Measurements from ENCODE around the gene CYFIP2. TPM values are rescaled to one million over a fixed set of nuclear protein-coding genes. Genes with fewer than 3 reads are reported as not detected.

Gene CYFIP2
- total and polyA plus RNA-seq, 2 of the 13 experiments (the other 11 are each of a cell fraction or from before 2014, with no cell fraction given), result 22.6 to 30.3 TPM

GRCh38 chr5:157290981-157291711 is 25.2 kb downstream of the CYFIP2 start (continued):
- TF ChIP-seq LRRFIP1 (CRISPR knock-in tag; conservative IDR thresholded peaks at IDR 0.05), result 0 out of 2 replicates have a peak, but pooled peaks have one; percentile 29
- TF ChIP-seq NR2F1 (CRISPR knock-in tag; IDR thresholded peaks at IDR 0.05), result peak; percentile 79 to 83
- peak; percentile 59 for TF ChIP-seq PBX2 (CRISPR knock-in tag; IDR thresholded peaks at IDR 0.05)
- no peak for TF ChIP-seq FOXA1 (IDR thresholded peaks at IDR 0.05)
- peak; percentile 65 for TF ChIP-seq FOXA1 (CRISPR knock-in tag; IDR thresholded peaks at IDR 0.05)
- peak; percentile 85 for TF ChIP-seq SMAD3 (CRISPR knock-in tag; IDR thresholded peaks at IDR 0.05)
- peak; percentile 95 for TF ChIP-seq MED1 (CRISPR knock-in tag; IDR thresholded peaks at IDR 0.05)
- TF ChIP-seq KDM4B (CRISPR knock-in tag; IDR thresholded peaks at IDR 0.05), result peak; percentile 51; the same call in 1 of the 2 replicates
- peak; percentile 85; the same call in 1 of the 2 replicates for TF ChIP-seq ZNF510 (CRISPR knock-in tag; IDR thresholded peaks at IDR 0.05; ENCODE audit: low read depth)
- no peak for TF ChIP-seq ZBTB49 (CRISPR knock-in tag; IDR thresholded peaks at IDR 0.05; ENCODE audit: borderline replicate concordance)
- peak; percentile 82 for TF ChIP-seq NR2C2 (CRISPR knock-in tag; IDR thresholded peaks at IDR 0.05; ENCODE audit: borderline replicate concordance)
- peak; percentile 86; the same call in 1 of the 2 replicates for TF ChIP-seq MIER3 (CRISPR knock-in tag; IDR thresholded peaks at IDR 0.05; ENCODE audit: borderline replicate concordance)
- TF ChIP-seq, protein P1, sequence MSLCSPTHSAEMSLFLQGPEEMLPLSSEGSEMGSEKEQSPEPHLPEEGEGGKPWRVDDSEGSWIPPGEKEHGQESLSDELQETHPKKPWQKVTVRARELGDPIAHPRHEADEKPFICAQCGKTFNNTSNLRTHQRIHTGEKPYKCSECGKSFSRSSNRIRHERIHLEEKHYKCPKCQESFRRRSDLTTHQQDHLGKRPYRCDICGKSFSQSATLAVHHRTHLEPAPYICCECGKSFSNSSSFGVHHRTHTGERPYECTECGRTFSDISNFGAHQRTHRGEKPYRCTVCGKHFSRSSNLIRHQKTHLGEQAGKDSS (CRISPR knock-in tag; IDR thresholded peaks at IDR 0.05; ENCODE audit: borderline replicate concordance, low read depth), result peak; percentile 83; the same call in 1 of the 2 replicates
- TF ChIP-seq ZNF337 (CRISPR knock-in tag; IDR thresholded peaks at IDR 0.05; ENCODE audit: borderline replicate concordance, low read depth), result peak; percentile 69; the same call in 1 of the 2 replicates
- peak; percentile 30; the same call in 1 of the 2 replicates for TF ChIP-seq ZNF281 (CRISPR knock-in tag; IDR thresholded peaks at IDR 0.05; ENCODE audit: borderline replicate concordance)
- peak; percentile 95 for TF ChIP-seq NFIC (IDR thresholded peaks at IDR 0.05; ENCODE audit: low read length)
